Measurements from ENCODE around the gene BCL11B.
A peak's percentile ranks its signal among the peaks of the same experiment; 100 is the strongest.

Gene BCL11B

DNA sequence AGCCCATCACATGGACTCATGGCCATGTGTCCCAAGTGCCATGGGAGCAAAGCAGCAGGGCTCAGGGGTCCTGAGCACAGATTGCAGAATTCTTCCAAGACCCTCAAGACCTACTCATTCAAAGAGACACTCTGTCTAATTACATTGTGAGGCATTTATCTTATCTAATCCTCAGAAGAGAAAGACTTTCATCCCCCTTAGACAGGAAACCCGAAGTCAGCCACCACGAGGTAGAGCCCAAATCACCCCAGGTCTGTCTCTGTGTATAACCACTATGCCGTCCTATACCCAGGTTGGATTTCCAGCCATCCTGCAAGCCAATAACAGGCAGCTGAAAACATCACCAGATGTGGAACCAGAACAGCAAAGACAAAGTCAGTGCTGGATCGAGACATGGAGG, 8.9 kb upstream of the BCL11B start:
- peaks cover 5% of the 10 kb centered on the region for H3K27me3 ChIP-seq (ENCODE audit: control insufficient read depth, insufficient read depth, low read length)

GRCh38 chr14:99280066-99280731, 8.2 kb upstream of the BCL11B start:
- H3K9ac ChIP-seq (ENCODE audit: low read length), result no peak overlapping the region
- peaks cover 5% of the 10 kb centered on the region for H3K27me3 ChIP-seq (ENCODE audit: control insufficient read depth, insufficient read depth, low read length)
- H3K36me3 ChIP-seq (ENCODE audit: control insufficient read depth, insufficient read depth, low read length), result no peaks in the 10 kb centered on the region
- no peak overlapping the region for H3K27ac ChIP-seq (ENCODE audit: low read depth, low read length)
- no peak overlapping the region for H3K4me3 ChIP-seq (ENCODE audit: low read length)
- no peaks in the 10 kb centered on the region for H3K4me1 ChIP-seq (ENCODE audit: control insufficient read depth, insufficient read depth, low read length)

More for the DNA sequence above, 8.9 kb upstream of the BCL11B start:
- no peak overlapping the region for H3K27ac ChIP-seq (ENCODE audit: low read depth, low read length)
- H3K9ac ChIP-seq (ENCODE audit: low read length), result no peak overlapping the region
- no peaks in the 10 kb centered on the region for H3K4me1 ChIP-seq (ENCODE audit: control insufficient read depth, insufficient read depth, low read length)
- no peaks in the 10 kb centered on the region for H3K36me3 ChIP-seq (ENCODE audit: control insufficient read depth, insufficient read depth, low read length)
- no peak overlapping the region for H3K4me3 ChIP-seq (ENCODE audit: low read length)

DNA sequence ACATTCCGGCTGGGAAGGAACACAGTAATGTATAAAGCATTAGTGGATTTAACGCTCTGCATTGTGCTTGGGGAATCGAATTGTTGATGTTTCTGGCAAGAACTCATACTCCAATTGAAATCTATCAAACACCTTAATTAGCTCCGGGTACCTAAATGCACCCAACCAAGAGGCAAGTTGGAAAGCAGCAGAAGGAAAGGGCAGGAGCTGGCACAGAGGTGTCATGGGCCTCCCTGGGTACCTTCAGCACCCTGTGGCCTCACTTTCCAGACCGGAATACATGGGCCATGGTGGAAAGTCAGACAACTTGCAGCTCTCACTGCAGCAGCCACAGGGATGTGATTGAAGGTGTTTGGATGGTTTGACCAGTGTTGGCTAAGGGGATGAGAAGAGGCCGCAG, 6.8 kb upstream of the BCL11B start:
- H3K9ac ChIP-seq (ENCODE audit: low read length), result no peak overlapping the region

GRCh38 chr14:99277530-99277929, 5.5 kb upstream of the BCL11B start:
- H3K4me1 ChIP-seq (ENCODE audit: control insufficient read depth, insufficient read depth, low read length), result no peaks in the 10 kb centered on the region
- H3K27ac ChIP-seq (ENCODE audit: low read depth, low read length), result no peak overlapping the region
- H3K36me3 ChIP-seq (ENCODE audit: control insufficient read depth, insufficient read depth, low read length), result no peaks in the 10 kb centered on the region
- no peak overlapping the region for H3K9ac ChIP-seq (ENCODE audit: low read length)
- peaks cover 11% of the 10 kb centered on the region for H3K27me3 ChIP-seq (ENCODE audit: control insufficient read depth, insufficient read depth, low read length)
- H3K4me3 ChIP-seq (ENCODE audit: low read length), result no peak overlapping the region

More for the DNA sequence above, 6.8 kb upstream of the BCL11B start:
- Histone ChIP-seq H3K4me3 (ENCODE audit: low read length) (no peak overlapping the region), H3K4me1 (ENCODE audit: control insufficient read depth, insufficient read depth, low read length) (no peaks in the 10 kb centered on the region), H3K36me3 (ENCODE audit: control insufficient read depth, insufficient read depth, low read length) (no peaks in the 10 kb centered on the region), H3K27ac (ENCODE audit: low read depth, low read length) (no peak overlapping the region), H3K27me3 (ENCODE audit: control insufficient read depth, insufficient read depth, low read length) (peaks cover 5% of the 10 kb centered on the region)

DNA sequence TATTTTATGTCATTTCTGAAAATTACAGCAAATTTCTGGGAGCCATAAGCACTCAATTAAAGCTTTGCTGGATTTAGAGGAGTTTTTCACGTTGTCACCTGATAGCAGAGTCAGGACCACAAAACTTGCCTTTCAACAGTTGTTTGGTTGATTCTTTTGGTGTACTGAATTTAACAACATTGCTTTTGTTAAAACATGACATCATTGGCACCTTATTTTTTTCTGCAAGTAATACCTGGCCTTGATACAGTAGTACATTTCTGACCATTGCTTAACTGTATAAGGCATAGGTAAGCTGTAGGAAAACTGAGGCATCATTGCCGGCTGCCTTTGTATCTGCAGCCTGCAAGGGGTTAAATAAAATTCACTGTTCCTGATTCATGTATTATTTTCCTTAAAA, 4.5 kb upstream of the BCL11B start:
- Histone ChIP-seq H3K36me3 (ENCODE audit: control insufficient read depth, insufficient read depth, low read length) (no peaks in the 10 kb centered on the region), H3K4me1 (ENCODE audit: control insufficient read depth, insufficient read depth, low read length) (no peaks in the 10 kb centered on the region), H3K27ac (ENCODE audit: low read depth, low read length) (no peak overlapping the region), H3K9ac (ENCODE audit: low read length) (no peak overlapping the region), H3K27me3 (ENCODE audit: control insufficient read depth, insufficient read depth, low read length) (peaks cover 17% of the 10 kb centered on the region), H3K4me3 (ENCODE audit: low read length) (no peak overlapping the region)

- H3K4me1 ChIP-seq (ENCODE audit: control insufficient read depth, insufficient read depth, low read length), result no peaks in the 10 kb centered on the region
- H3K36me3 ChIP-seq (ENCODE audit: control insufficient read depth, insufficient read depth, low read length), result no peaks in the 10 kb centered on the region
- peaks cover 14% of the 10 kb centered on the region for H3K27me3 ChIP-seq (ENCODE audit: control insufficient read depth, insufficient read depth, low read length)
- no peak overlapping the region for H3K27ac ChIP-seq (ENCODE audit: low read depth, low read length)
- no peak overlapping the region for H3K9ac ChIP-seq (ENCODE audit: low read length)
- H3K4me3 ChIP-seq (ENCODE audit: low read length), result no peak overlapping the region
Measured at GRCh38 chr14:99275222-99275584, 3.2 kb upstream of the BCL11B start.

- no peaks in the 10 kb centered on the region for H3K4me1 ChIP-seq (ENCODE audit: control insufficient read depth, insufficient read depth, low read length)
- no peak overlapping the region for H3K27ac ChIP-seq (ENCODE audit: low read depth, low read length)
- H3K4me3 ChIP-seq (ENCODE audit: low read length), result peak overlapping the region; percentile 67
- no peaks in the 10 kb centered on the region for H3K36me3 ChIP-seq (ENCODE audit: control insufficient read depth, insufficient read depth, low read length)
- H3K9ac ChIP-seq (ENCODE audit: low read length), result no peak overlapping the region
- peaks cover 11% of the 10 kb centered on the region for H3K27me3 ChIP-seq (ENCODE audit: control insufficient read depth, insufficient read depth, low read length)
Measured at GRCh38 chr14:99274346-99275221, 2.6 kb upstream of the BCL11B start.

DNA sequence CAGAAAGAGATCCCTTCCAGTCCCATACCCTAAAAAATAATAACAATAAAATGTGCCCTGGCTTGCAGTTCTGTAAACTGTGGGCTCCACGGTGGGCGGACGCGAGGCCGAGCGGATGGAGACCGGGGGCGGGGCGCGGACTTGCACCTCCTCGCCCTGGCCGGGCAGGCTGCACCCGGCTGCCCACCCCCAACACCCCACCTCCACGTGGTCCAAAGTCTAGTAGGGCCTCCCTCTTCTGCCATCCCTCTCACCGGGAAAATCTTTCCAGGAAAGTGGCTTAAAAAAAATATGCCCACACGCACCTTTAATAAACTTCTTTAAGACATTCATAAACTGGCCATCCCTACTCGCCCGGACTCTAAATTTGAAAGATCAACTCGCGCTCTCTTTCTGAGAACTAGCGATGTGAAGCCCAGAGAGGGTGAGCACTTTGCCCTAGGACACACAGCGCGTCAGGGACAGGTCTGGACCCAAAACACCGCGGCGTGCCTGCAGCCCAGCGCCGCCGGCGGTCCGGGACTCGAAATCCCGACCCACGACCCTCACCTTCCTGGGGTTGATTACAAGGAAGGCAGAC, 1.9 kb upstream of the BCL11B start:
- no peaks in the 10 kb centered on the region for H3K4me1 ChIP-seq (ENCODE audit: control insufficient read depth, insufficient read depth, low read length)
- H3K9ac ChIP-seq (ENCODE audit: low read length), result no peak overlapping the region
- H3K27ac ChIP-seq (ENCODE audit: low read depth, low read length), result no peak overlapping the region
- no peaks in the 10 kb centered on the region for H3K36me3 ChIP-seq (ENCODE audit: control insufficient read depth, insufficient read depth, low read length)
- H3K4me3 ChIP-seq (ENCODE audit: low read length), result peak overlapping the region; percentile 67
- H3K27me3 ChIP-seq (ENCODE audit: control insufficient read depth, insufficient read depth, low read length), result peaks cover 12% of the 10 kb centered on the region

GRCh38 chr14:99272899-99273765, 1.1 kb upstream of the BCL11B start:
- Histone ChIP-seq H3K27me3 (ENCODE audit: control insufficient read depth, insufficient read depth, low read length) (peaks cover 17% of the 10 kb centered on the region), H3K27ac (ENCODE audit: low read depth, low read length) (no peak overlapping the region), H3K4me3 (ENCODE audit: low read length) (peak overlapping the region; percentile 67), H3K36me3 (ENCODE audit: control insufficient read depth, insufficient read depth, low read length) (no peaks in the 10 kb centered on the region), H3K4me1 (ENCODE audit: control insufficient read depth, insufficient read depth, low read length) (no peaks in the 10 kb centered on the region), H3K9ac (ENCODE audit: low read length) (no peak overlapping the region)

- Histone ChIP-seq H3K27ac (ENCODE audit: low read depth, low read length) (no peak overlapping the region), H3K36me3 (ENCODE audit: control insufficient read depth, insufficient read depth, low read length) (no peaks in the 10 kb centered on the region), H3K4me1 (ENCODE audit: control insufficient read depth, insufficient read depth, low read length) (no peaks in the 10 kb centered on the region), H3K4me3 (ENCODE audit: low read length) (peak overlapping the region; percentile 59), H3K27me3 (ENCODE audit: control insufficient read depth, insufficient read depth, low read length) (peaks cover 17% of the 10 kb centered on the region), H3K9ac (ENCODE audit: low read length) (no peak overlapping the region)
Measured at GRCh38 chr14:99272632-99272898, 568 bp upstream of the BCL11B start.

DNA sequence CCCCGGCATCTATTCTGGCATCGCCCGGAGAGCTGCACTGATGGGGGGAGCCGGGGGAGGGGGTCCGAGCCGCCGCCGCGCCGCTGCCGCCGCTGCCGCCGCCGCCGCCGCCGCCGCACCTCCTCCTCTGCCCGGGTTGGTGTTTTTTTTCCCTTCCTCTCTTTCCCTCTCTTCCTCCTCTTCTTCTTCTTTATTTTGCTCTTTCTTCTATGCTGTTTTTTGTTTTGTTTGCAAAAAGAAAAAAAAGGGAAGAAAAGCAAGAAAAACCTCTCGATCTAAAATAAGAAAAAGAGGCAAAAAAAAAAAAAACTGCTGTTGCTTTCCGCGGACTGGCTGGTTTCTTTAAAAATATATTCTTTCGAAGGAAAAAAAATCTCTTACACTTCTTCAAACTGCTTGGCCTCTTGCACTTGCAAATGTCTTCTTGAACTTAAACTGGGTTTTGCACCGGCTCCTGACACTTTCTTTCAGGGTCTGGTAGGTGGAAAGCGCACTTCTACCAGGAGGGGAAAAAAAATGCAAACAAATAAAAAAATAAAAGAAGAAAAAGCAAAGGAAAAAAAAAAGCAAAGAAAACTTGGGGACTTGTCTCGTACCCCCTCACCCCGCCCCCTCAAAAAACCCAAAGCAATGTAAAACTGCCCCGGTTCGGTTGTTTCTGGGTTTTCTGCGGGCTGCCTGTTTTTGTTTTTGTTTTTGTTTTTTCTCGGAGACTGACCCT, 616 bp downstream of the BCL11B start:
- Histone ChIP-seq H3K4me3 (ENCODE audit: low read length) (peak overlapping the region; percentile 59), H3K27me3 (ENCODE audit: control insufficient read depth, insufficient read depth, low read length) (peaks cover 17% of the 10 kb centered on the region), H3K9ac (ENCODE audit: low read length) (no peak overlapping the region), H3K27ac (ENCODE audit: low read depth, low read length) (no peak overlapping the region), H3K4me1 (ENCODE audit: control insufficient read depth, insufficient read depth, low read length) (no peaks in the 10 kb centered on the region), H3K36me3 (ENCODE audit: control insufficient read depth, insufficient read depth, low read length) (no peaks in the 10 kb centered on the region)

Data from rectal smooth muscle tissue (tissue), 1 donor.